ENCODE measurements around the gene PSMC3.

DNA sequence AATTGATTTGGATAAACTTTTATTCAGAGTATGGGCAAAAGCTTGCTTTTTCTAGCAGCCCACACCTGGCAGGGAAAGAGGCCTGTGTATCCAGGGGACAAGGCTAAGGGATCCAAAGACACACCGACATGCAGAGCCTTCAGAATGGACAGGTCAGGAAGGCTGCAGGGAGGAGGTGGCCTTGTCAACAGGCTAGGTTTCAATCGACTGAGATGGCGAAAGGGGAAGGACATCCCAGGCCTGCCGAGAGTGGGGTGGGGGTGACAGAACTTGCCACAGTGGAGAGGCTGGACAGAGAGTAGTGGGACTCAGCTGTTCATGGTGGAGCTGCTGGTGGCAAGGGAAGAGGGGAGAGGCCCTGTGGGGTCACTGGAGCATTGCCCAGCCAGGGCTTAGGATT is 23.1 kb downstream of the PSMC3 start:
- TF ChIP-seq, protein P1, sequence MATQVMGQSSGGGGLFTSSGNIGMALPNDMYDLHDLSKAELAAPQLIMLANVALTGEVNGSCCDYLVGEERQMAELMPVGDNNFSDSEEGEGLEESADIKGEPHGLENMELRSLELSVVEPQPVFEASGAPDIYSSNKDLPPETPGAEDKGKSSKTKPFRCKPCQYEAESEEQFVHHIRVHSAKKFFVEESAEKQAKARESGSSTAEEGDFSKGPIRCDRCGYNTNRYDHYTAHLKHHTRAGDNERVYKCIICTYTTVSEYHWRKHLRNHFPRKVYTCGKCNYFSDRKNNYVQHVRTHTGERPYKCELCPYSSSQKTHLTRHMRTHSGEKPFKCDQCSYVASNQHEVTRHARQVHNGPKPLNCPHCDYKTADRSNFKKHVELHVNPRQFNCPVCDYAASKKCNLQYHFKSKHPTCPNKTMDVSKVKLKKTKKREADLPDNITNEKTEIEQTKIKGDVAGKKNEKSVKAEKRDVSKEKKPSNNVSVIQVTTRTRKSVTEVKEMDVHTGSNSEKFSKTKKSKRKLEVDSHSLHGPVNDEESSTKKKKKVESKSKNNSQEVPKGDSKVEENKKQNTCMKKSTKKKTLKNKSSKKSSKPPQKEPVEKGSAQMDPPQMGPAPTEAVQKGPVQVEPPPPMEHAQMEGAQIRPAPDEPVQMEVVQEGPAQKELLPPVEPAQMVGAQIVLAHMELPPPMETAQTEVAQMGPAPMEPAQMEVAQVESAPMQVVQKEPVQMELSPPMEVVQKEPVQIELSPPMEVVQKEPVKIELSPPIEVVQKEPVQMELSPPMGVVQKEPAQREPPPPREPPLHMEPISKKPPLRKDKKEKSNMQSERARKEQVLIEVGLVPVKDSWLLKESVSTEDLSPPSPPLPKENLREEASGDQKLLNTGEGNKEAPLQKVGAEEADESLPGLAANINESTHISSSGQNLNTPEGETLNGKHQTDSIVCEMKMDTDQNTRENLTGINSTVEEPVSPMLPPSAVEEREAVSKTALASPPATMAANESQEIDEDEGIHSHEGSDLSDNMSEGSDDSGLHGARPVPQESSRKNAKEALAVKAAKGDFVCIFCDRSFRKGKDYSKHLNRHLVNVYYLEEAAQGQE (IDR thresholded peaks at IDR 0.05; ENCODE audit: insufficient read depth in 1 of 2, low read depth in 2 of 2, low read length in 2 of 2), result no peak
- TF ChIP-seq POLR2AphosphoS5 (IDR thresholded peaks at IDR 0.05; ENCODE audit: low read depth, low read length) (no peak), TAF1 (IDR thresholded peaks at IDR 0.05; ENCODE audit: borderline replicate concordance, insufficient read depth, low read length) (no peak)
